HEK293 (cell line): ENCODE results near the gene HSPB6.

Experiments
- GLI2 ChIP-seq: fragments of 450-650 bp; formaldehyde crosslinking; IDR thresholded peaks from 2 replicates; pipeline ENCODE4; 2017; ENCODE audit warnings: missing biosample characterization, missing genetic modification characterization, low read depth, borderline replicate concordance
- GLI4 ChIP-seq: fragments of 450-650 bp; formaldehyde crosslinking; IDR thresholded peaks from 2 replicates; pipeline ENCODE4 v1.5.1; 2016; ENCODE audit warnings: missing biosample characterization, missing genetic modification characterization
- HOXA7 ChIP-seq: sonication (generic); formaldehyde crosslinking; IDR thresholded peaks from 2 replicates; pipeline ENCODE4 v1.8.1; 2022; ENCODE audit warnings: missing genetic modification reagents, borderline replicate concordance
- HOXC10 ChIP-seq: sonication (generic); formaldehyde crosslinking; IDR thresholded peaks from 2 replicates; pipeline ENCODE4 v1.8.1; 2023; ENCODE audit warnings: mild to moderate bottlenecking, missing genetic modification reagents
- MYNN ChIP-seq: fragments of 450-650 bp; formaldehyde crosslinking; IDR thresholded peaks from 2 replicates; pipeline ENCODE4 v1.5.1; 2016; ENCODE audit warnings: missing biosample characterization, missing genetic modification characterization, borderline replicate concordance
- OVOL3 ChIP-seq: fragments of 450-650 bp; formaldehyde crosslinking; IDR thresholded peaks from 2 replicates; pipeline ENCODE4 v1.5.1; 2016; ENCODE audit warnings: missing biosample characterization, missing genetic modification characterization
- PRDM1 ChIP-seq: fragments of 450-650 bp; formaldehyde crosslinking; IDR thresholded peaks from 2 replicates; pipeline ENCODE4; 2016; ENCODE audit warnings: missing biosample characterization, missing genetic modification characterization
- SP7 ChIP-seq: fragments of 450-650 bp; formaldehyde crosslinking; IDR thresholded peaks from 2 replicates; pipeline ENCODE4 v1.5.1; 2016; ENCODE audit warnings: missing biosample characterization, missing genetic modification characterization
- WT1 ChIP-seq: fragments of 450-650 bp; formaldehyde crosslinking; IDR thresholded peaks from 2 replicates; pipeline ENCODE4 v1.5.1; 2016; ENCODE audit warnings: missing biosample characterization, missing genetic modification characterization
- YY1 ChIP-seq: fragments of 450-650 bp; formaldehyde crosslinking; IDR thresholded peaks from 2 replicates; pipeline ENCODE4 v1.5.1; 2018; ENCODE audit warnings: missing biosample characterization, missing genetic modification characterization
- YY2 ChIP-seq: fragments of 450-650 bp; formaldehyde crosslinking; IDR thresholded peaks from 2 replicates; pipeline ENCODE4 v1.5.1; 2016; ENCODE audit warnings: missing biosample characterization, missing genetic modification characterization
- ZBTB17 ChIP-seq: fragments of 450-650 bp; formaldehyde crosslinking; IDR thresholded peaks from 2 replicates; pipeline ENCODE4 v1.5.1; 2016; ENCODE audit warnings: missing biosample characterization, missing genetic modification characterization
- ZNF155 ChIP-seq: fragments of 450-650 bp; formaldehyde crosslinking; IDR thresholded peaks from 2 replicates; pipeline ENCODE4 v1.5.1; 2016; ENCODE audit warnings: missing biosample characterization, missing genetic modification characterization
- ZNF184 ChIP-seq: fragments of 450-650 bp; IDR thresholded peaks from 2 replicates; pipeline ENCODE4 v1.5.1; 2018; ENCODE audit warnings: missing biosample characterization, mild to moderate bottlenecking, missing genetic modification characterization
- ZNF2 ChIP-seq: fragments of 450-650 bp; formaldehyde crosslinking; IDR thresholded peaks from 2 replicates; pipeline ENCODE4 v1.5.1; 2016; ENCODE audit warnings: missing biosample characterization, missing genetic modification characterization
- ZNF214 ChIP-seq: fragments of 450-650 bp; formaldehyde crosslinking; IDR thresholded peaks from 2 replicates; pipeline ENCODE4 v1.5.1; 2017; ENCODE audit warnings: missing biosample characterization, mild to moderate bottlenecking, missing genetic modification characterization, borderline replicate concordance
- ZNF266 ChIP-seq: fragments of 450-650 bp; formaldehyde crosslinking; IDR thresholded peaks from 2 replicates; pipeline ENCODE4 v1.5.1; 2016; ENCODE audit warnings: missing biosample characterization, missing genetic modification characterization, low read depth
- ZNF274 ChIP-seq, 2 experiments: fragments of 200-500 bp in 1 of 2; fragments of 450-650 bp in 1 of 2; sonication (Bioruptor generic) in 1 of 2; formaldehyde crosslinking in 1 of 2; IDR thresholded peaks; 2 replicates each; pipeline versions ENCODE4 v1.5.1 to v1.6.1; 2014 to 2016; ENCODE audit warnings: borderline replicate concordance in 1 of 2, inconsistent platforms in 1 of 2, low read length in 1 of 2, missing biosample characterization in 1 of 2, missing genetic modification characterization in 1 of 2
- ZNF311 ChIP-seq: fragments of 450-650 bp; formaldehyde crosslinking; IDR thresholded peaks from 2 replicates; pipeline ENCODE4 v1.5.1; 2017; ENCODE audit warnings: missing biosample characterization, missing genetic modification characterization, borderline replicate concordance
- ZNF423 ChIP-seq: fragments of 450-650 bp; formaldehyde crosslinking; IDR thresholded peaks from 2 replicates; pipeline ENCODE4 v1.5.1; 2016; ENCODE audit warnings: missing biosample characterization, missing genetic modification characterization
- ZNF510 ChIP-seq: fragments of 450-650 bp; formaldehyde crosslinking; IDR thresholded peaks from 2 replicates; pipeline ENCODE4 v1.5.1; 2018; ENCODE audit warnings: mild to moderate bottlenecking, missing genetic modification characterization, missing biosample characterization; ENCODE audit not compliant: insufficient replicate concordance
- ZNF544 ChIP-seq: fragments of 450-650 bp; formaldehyde crosslinking; IDR thresholded peaks from 2 replicates; pipeline ENCODE4 v1.5.0; 2017; ENCODE audit warnings: missing biosample characterization, missing genetic modification characterization
- ZNF548 ChIP-seq: fragments of 450-650 bp; formaldehyde crosslinking; IDR thresholded peaks from 2 replicates; pipeline ENCODE4 v1.5.1; 2016; ENCODE audit warnings: missing biosample characterization, missing genetic modification characterization
- ZNF558 ChIP-seq: fragments of 450-650 bp; formaldehyde crosslinking; IDR thresholded peaks from 2 replicates; pipeline ENCODE4 v1.5.1; 2016; ENCODE audit warnings: missing biosample characterization, missing genetic modification characterization
- ZNF639 ChIP-seq: fragments of 450-650 bp; formaldehyde crosslinking; IDR thresholded peaks from 2 replicates; pipeline ENCODE4 v1.5.1; 2016; ENCODE audit warnings: missing biosample characterization, missing genetic modification characterization
- ZNF660 ChIP-seq: fragments of 450-650 bp; IDR thresholded peaks from 2 replicates; pipeline ENCODE4 v1.5.1; 2018; ENCODE audit warnings: missing biosample characterization, mild to moderate bottlenecking, missing genetic modification characterization
- ZNF704 ChIP-seq: fragments of 450-650 bp; formaldehyde crosslinking; IDR thresholded peaks from 2 replicates; pipeline ENCODE4 v1.5.1; 2016; ENCODE audit warnings: missing biosample characterization, missing genetic modification characterization
- ZNF792 ChIP-seq: fragments of 450-650 bp; formaldehyde crosslinking; IDR thresholded peaks from 2 replicates; pipeline ENCODE4 v1.5.1; 2016; ENCODE audit warnings: missing biosample characterization, missing genetic modification characterization
- ZNF837 ChIP-seq: fragments of 450-650 bp; formaldehyde crosslinking; IDR thresholded peaks from 2 replicates; pipeline ENCODE4 v1.5.1; 2016; ENCODE audit warnings: missing biosample characterization, missing genetic modification characterization
- TF ChIP-seq, protein P1 (sequence below): fragments of 450-650 bp; formaldehyde crosslinking; conservative IDR thresholded peaks from 2 replicates; pipeline ENCODE4 v1.5.1; 2016; ENCODE audit warnings: low read depth, missing biosample characterization, missing genetic modification characterization
- TF ChIP-seq, protein P2 (sequence below): fragments of 450-650 bp; formaldehyde crosslinking; IDR thresholded peaks from 2 replicates; pipeline ENCODE4 v1.5.0; 2017; ENCODE audit warnings: missing biosample characterization, missing genetic modification characterization, borderline replicate concordance

HSPB6 gene

DNA sequence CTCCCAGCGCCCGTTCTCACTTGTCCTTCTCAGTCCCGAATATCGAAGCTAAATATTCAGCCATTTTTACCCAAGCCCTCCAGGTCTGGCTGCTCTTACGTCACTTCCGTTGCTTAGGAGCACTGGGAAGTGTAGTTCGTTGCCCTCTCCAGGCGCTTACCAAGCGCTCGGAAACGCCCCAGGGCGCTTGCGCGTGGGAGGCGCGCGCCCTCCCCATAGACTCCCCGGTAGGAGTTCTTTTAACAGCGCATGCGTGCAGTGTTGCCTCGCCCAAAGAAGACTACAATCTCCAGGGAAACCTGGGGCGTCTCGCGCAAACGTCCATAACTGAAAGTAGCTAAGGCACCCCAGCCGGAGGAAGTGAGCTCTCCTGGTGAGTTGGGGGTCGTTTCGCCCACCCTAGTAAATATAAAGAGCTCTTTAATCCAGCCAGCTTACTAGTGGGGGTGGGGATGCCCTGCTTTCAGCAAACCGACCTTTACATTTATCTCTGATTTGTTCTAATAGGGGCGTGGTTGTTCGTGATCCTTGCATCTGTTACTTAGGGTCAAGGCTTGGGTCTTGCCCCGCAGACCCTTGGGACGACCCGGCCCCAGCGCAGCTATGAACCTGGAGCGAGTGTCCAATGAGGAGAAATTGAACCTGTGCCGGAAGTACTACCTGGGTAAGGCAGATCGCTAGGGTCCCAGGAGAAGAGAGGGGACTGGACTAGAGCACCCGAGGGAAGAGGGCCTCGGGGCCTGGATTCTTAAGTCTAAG is 11.3 kb downstream of the HSPB6 start, which contains the start of the genes PSENEN and U2AF1L4 (continued):
- TF ChIP-seq, protein P1, sequence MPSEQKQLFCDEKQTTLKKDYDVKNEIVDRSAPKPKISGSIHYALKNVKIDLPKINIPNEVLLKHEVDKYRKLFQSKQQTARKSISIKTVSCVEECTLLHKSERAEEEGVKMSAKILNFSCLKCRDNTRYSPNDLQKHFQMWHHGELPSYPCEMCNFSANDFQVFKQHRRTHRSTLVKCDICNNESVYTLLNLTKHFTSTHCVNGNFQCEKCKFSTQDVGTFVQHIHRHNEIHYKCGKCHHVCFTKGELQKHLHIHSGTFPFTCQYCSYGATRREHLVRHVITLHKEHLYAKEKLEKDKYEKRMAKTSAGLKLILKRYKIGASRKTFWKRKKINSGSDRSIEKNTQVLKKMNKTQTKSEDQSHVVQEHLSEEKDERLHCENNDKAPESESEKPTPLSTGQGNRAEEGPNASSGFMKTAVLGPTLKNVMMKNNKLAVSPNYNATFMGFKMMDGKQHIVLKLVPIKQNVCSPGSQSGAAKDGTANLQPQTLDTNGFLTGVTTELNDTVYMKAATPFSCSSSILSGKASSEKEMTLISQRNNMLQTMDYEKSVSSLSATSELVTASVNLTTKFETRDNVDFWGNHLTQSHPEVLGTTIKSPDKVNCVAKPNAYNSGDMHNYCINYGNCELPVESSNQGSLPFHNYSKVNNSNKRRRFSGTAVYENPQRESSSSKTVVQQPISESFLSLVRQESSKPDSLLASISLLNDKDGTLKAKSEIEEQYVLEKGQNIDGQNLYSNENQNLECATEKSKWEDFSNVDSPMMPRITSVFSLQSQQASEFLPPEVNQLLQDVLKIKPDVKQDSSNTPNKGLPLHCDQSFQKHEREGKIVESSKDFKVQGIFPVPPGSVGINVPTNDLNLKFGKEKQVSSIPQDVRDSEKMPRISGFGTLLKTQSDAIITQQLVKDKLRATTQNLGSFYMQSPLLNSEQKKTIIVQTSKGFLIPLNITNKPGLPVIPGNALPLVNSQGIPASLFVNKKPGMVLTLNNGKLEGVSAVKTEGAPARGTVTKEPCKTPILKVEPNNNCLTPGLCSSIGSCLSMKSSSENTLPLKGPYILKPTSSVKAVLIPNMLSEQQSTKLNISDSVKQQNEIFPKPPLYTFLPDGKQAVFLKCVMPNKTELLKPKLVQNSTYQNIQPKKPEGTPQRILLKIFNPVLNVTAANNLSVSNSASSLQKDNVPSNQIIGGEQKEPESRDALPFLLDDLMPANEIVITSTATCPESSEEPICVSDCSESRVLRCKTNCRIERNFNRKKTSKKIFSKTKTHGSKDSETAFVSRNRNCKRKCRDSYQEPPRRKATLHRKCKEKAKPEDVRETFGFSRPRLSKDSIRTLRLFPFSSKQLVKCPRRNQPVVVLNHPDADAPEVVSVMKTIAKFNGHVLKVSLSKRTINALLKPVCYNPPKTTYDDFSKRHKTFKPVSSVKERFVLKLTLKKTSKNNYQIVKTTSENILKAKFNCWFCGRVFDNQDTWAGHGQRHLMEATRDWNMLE (tag by site-specific recombination), result peak; percentile 53
- TF ChIP-seq ZNF274 (IDR thresholded peaks at IDR 0.05; ENCODE audit: low read length), result no peak
- TF ChIP-seq ZNF274 (tag by site-specific recombination; IDR thresholded peaks at IDR 0.05; ENCODE audit: borderline replicate concordance), result no peak
- TF ChIP-seq ZNF2 (tag by site-specific recombination), result no peak
- TF ChIP-seq YY2, result peak; percentile 82
- TF ChIP-seq, protein P2, sequence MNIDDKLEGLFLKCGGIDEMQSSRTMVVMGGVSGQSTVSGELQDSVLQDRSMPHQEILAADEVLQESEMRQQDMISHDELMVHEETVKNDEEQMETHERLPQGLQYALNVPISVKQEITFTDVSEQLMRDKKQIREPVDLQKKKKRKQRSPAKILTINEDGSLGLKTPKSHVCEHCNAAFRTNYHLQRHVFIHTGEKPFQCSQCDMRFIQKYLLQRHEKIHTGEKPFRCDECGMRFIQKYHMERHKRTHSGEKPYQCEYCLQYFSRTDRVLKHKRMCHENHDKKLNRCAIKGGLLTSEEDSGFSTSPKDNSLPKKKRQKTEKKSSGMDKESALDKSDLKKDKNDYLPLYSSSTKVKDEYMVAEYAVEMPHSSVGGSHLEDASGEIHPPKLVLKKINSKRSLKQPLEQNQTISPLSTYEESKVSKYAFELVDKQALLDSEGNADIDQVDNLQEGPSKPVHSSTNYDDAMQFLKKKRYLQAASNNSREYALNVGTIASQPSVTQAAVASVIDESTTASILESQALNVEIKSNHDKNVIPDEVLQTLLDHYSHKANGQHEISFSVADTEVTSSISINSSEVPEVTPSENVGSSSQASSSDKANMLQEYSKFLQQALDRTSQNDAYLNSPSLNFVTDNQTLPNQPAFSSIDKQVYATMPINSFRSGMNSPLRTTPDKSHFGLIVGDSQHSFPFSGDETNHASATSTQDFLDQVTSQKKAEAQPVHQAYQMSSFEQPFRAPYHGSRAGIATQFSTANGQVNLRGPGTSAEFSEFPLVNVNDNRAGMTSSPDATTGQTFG (tag by site-specific recombination), result no peak
- TF ChIP-seq MYNN, result no peak
- TF ChIP-seq ZNF214 (tag by site-specific recombination), result no peak
- TF ChIP-seq ZNF837, result no peak
- peak; percentile 81; the same call in 1 of the 2 replicates for TF ChIP-seq YY1
- TF ChIP-seq ZBTB17 (tag by site-specific recombination), result peak; percentile 89; the same call in 1 of the 2 replicates
- TF ChIP-seq PRDM1 (tag by site-specific recombination), result peak; percentile 41
- TF ChIP-seq WT1 (tag by site-specific recombination), result peak; percentile 58; the same call in 1 of the 2 replicates
- TF ChIP-seq SP7 (tag by site-specific recombination), result no peak
- TF ChIP-seq ZNF704 (tag by site-specific recombination), result no peak
- no peak for TF ChIP-seq ZNF155 (tag by site-specific recombination)
- TF ChIP-seq GLI2, result no peak
- no peak for TF ChIP-seq ZNF311 (tag by site-specific recombination)
- no peak for TF ChIP-seq HOXA7 (CRISPR knock-in tag)
- TF ChIP-seq ZNF184, result no peak
- peak; percentile 2; the same call in 1 of the 2 replicates for TF ChIP-seq ZNF639 (tag by site-specific recombination)
- TF ChIP-seq ZNF423 (tag by site-specific recombination), result no peak
- TF ChIP-seq ZNF660 (tag by site-specific recombination), result peak; percentile 37; the same call in 1 of the 2 replicates
- TF ChIP-seq ZNF266, result no peak
- no peak for TF ChIP-seq ZNF544 (tag by site-specific recombination)
- no peak for TF ChIP-seq ZNF548 (tag by site-specific recombination)
- TF ChIP-seq HOXC10 (CRISPR knock-in tag), result no peak
- no peak for TF ChIP-seq OVOL3 (tag by site-specific recombination)
- no peak for TF ChIP-seq ZNF792 (tag by site-specific recombination)
- TF ChIP-seq ZNF558 (tag by site-specific recombination), result no peak
- no peak for TF ChIP-seq ZNF510 (tag by site-specific recombination)
- no peak for TF ChIP-seq GLI4
